H9 (cell line): Measurements from ENCODE around the gene KIRREL3. TPM values are rescaled to one million over a fixed set of nuclear protein-coding genes. Genes with fewer than 3 reads are reported as not detected.

Experiments used
- DNase-seq: peaks from one replicate; pipeline ENCODE4 v3.0.0-alpha.2; 2017
- H2AFZ ChIP-seq: one replicate; pipeline ENCODE4 v1.6.1; 2013; ENCODE audit warnings: mild to moderate bottlenecking, low read length, control low read depth, moderate library complexity
- H2AK5ac ChIP-seq: 2 replicates; pipeline ENCODE4 v1.6.1; 2013; ENCODE audit warnings: low read length, control low read depth, mixed read lengths; ENCODE audit not compliant: insufficient read length
- H2BK120ac ChIP-seq: one replicate; pipeline ENCODE4 v1.6.1; 2013; ENCODE audit warnings: low read depth, mild to moderate bottlenecking, low read length, control low read depth, inconsistent platforms; ENCODE audit not compliant: poor library complexity, severe bottlenecking
- H2BK12ac ChIP-seq: 2 replicates; pipeline ENCODE4 v1.6.1; 2013; ENCODE audit warnings: low read length, control low read depth, mixed read lengths, low read depth; ENCODE audit not compliant: insufficient read length
- H2BK15ac ChIP-seq: 2 replicates; pipeline ENCODE4 v1.6.1; 2013; ENCODE audit warnings: low read depth, low read length, control low read depth
- H2BK20ac ChIP-seq: one replicate; pipeline ENCODE4 v1.6.1; 2013; ENCODE audit warnings: low read depth, mild to moderate bottlenecking, low read length, control low read depth, inconsistent platforms; ENCODE audit not compliant: poor library complexity, severe bottlenecking
- H2BK5ac ChIP-seq: 2 replicates; pipeline ENCODE4 v1.6.1; 2013; ENCODE audit warnings: low read length, control low read depth, mixed read lengths; ENCODE audit not compliant: insufficient read length
- H3K14ac ChIP-seq: 2 replicates; pipeline ENCODE4 v1.6.1; 2013; ENCODE audit warnings: low read length, control low read depth; ENCODE audit not compliant: insufficient read depth
- H3K18ac ChIP-seq: 2 replicates; pipeline ENCODE4 v1.6.1; 2013; ENCODE audit warnings: low read depth, mild to moderate bottlenecking, mixed read lengths, low read length, control low read depth; ENCODE audit not compliant: insufficient read length
- H3K23ac ChIP-seq: 2 replicates; pipeline ENCODE4 v1.6.1; 2013; ENCODE audit warnings: low read length, control low read depth, mixed read lengths, low read depth; ENCODE audit not compliant: insufficient read length
- H3K23me2 ChIP-seq: 2 replicates; pipeline ENCODE4 v1.6.1; 2013; ENCODE audit warnings: low read depth, mild to moderate bottlenecking, mixed read lengths, low read length, control low read depth; ENCODE audit not compliant: insufficient read length, poor library complexity, severe bottlenecking
- H3K27ac ChIP-seq: 2 replicates; pipeline ENCODE4 v1.5.1; 2013; ENCODE audit warnings: low read length, control low read depth, mixed read lengths, low read depth; ENCODE audit not compliant: insufficient read length
- H3K27me3 ChIP-seq: 2 replicates; pipeline ENCODE4 v1.6.1; 2013; ENCODE audit warnings: low read length, control low read depth, inconsistent platforms; ENCODE audit not compliant: insufficient read depth
- H3K4ac ChIP-seq: 2 replicates; pipeline ENCODE4 v1.6.1; 2013; ENCODE audit warnings: low read depth, mild to moderate bottlenecking, control low read depth, inconsistent platforms, low read length, moderate library complexity
- H3K4me1 ChIP-seq: 2 replicates; pipeline ENCODE4 v1.6.1; 2013; ENCODE audit warnings: low read length, control low read depth, inconsistent platforms; ENCODE audit not compliant: insufficient read depth
- H3K4me2 ChIP-seq: 2 replicates; pipeline ENCODE4 v1.6.1; 2013; ENCODE audit warnings: low read length, control low read depth, mixed read lengths; ENCODE audit not compliant: insufficient read length, insufficient read depth
- H3K56ac ChIP-seq: 2 replicates; pipeline ENCODE4 v1.6.1; 2013; ENCODE audit warnings: low read depth, mild to moderate bottlenecking, mixed read lengths, low read length, control low read depth; ENCODE audit not compliant: insufficient read length
- H3K79me1 ChIP-seq: 2 replicates; pipeline ENCODE4 v1.6.1; 2013; ENCODE audit warnings: low read depth, mild to moderate bottlenecking, moderate library complexity, low read length, control low read depth, inconsistent platforms; ENCODE audit not compliant: insufficient read depth, poor library complexity, severe bottlenecking
- H3K79me2 ChIP-seq: 2 replicates; pipeline ENCODE4 v1.6.1; 2013; ENCODE audit warnings: low read length, control low read depth, inconsistent platforms; ENCODE audit not compliant: insufficient read depth
- H3K9ac ChIP-seq: 2 replicates; pipeline ENCODE4 v1.6.1; 2013; ENCODE audit warnings: low read length, control low read depth, mixed read lengths; ENCODE audit not compliant: insufficient read length; ENCODE audit errors: extremely low read depth
- H3K9me3 ChIP-seq: one replicate; pipeline ENCODE4 v1.6.1; 2013; ENCODE audit warnings: low read depth, low read length, inconsistent platforms; ENCODE audit not compliant: control insufficient read depth
- H3T11ph ChIP-seq: one replicate; pipeline ENCODE4 v1.6.1; 2013; ENCODE audit warnings: mild to moderate bottlenecking, low read length, control low read depth, inconsistent platforms
- H4K20me1 ChIP-seq: one replicate; pipeline ENCODE4 v1.6.1; 2013; ENCODE audit not compliant: control insufficient read depth, insufficient read length, insufficient read depth
- H4K5ac ChIP-seq: 2 replicates; pipeline ENCODE4 v1.6.1; 2013; ENCODE audit warnings: low read depth, mild to moderate bottlenecking, mixed read lengths, low read length, control low read depth; ENCODE audit not compliant: insufficient read length
- H4K8ac ChIP-seq: replicated peaks from 2 replicates; pipeline ENCODE4 v1.6.1; 2013; ENCODE audit warnings: low read length, control low read depth, mixed read lengths, low read depth; ENCODE audit not compliant: insufficient read length
- H4K91ac ChIP-seq: 2 replicates; pipeline ENCODE4 v1.6.1; 2013; ENCODE audit warnings: low read depth, mild to moderate bottlenecking, moderate library complexity, mixed read lengths, low read length, control low read depth; ENCODE audit not compliant: insufficient read length
- H3K27ac Mint-ChIP-seq, 3 experiments: 2 replicates in 2 of 3; 3 replicates in 1 of 3; pipeline ENCODE4 v1.8.0; 2020 to 2021; ENCODE audit warnings: mixed read lengths in 3 of 3, mild to moderate bottlenecking in 1 of 3, moderate library complexity in 1 of 3
- H3K27me3 Mint-ChIP-seq: 2 replicates; pipeline ENCODE4 v1.8.0; 2021; ENCODE audit warnings: low read depth, mild to moderate bottlenecking, moderate library complexity, mixed read lengths
- H3K36me3 Mint-ChIP-seq, 3 experiments: 2 replicates in 2 of 3; 3 replicates in 1 of 3; pipeline ENCODE4 v1.8.0; 2020 to 2021; ENCODE audit warnings: low read depth in 3 of 3, mixed read lengths in 3 of 3; ENCODE audit not compliant: insufficient read depth in 1 of 3
- H3K4me1 Mint-ChIP-seq, 2 experiments: 2 replicates each; pipeline ENCODE4 v1.8.0; 2020; ENCODE audit warnings: mixed read lengths in 2 of 2
- H3K4me3 Mint-ChIP-seq, 2 experiments: 2 replicates in 1 of 2; 3 replicates in 1 of 2; pipeline ENCODE4 v1.8.0; 2020 to 2021; ENCODE audit warnings: mild to moderate bottlenecking in 2 of 2, mixed read lengths in 2 of 2, moderate library complexity in 1 of 2
- H3K9me3 Mint-ChIP-seq, 2 experiments: 2 replicates in 1 of 2; 3 replicates in 1 of 2; pipeline ENCODE4 v1.8.0; 2020; ENCODE audit warnings: mild to moderate bottlenecking in 2 of 2, mixed read lengths in 2 of 2, moderate library complexity in 1 of 2
- CTCF ChIP-seq: fragments of 200-600 bp; sonication (generic); conservative IDR thresholded peaks from 3 replicates; pipeline ENCODE4 v1.8.0; 2021; ENCODE audit warnings: antibody characterized with exemption, mild to moderate bottlenecking
- WGBS: extraction: QIAGEN DNeasy Blood & Tissue Kit; methylation state at CpG from one replicate; pipeline ENCODE4 v1.1.7; 2013; ENCODE audit warnings: missing lambda C conversion rate, low lambda C conversion rate, mixed read lengths; ENCODE audit not compliant: insufficient read length; ENCODE audit errors: extremely low coverage; 5-methylcytosine and 5-hydroxymethylcytosine counted together
- total RNA-seq: library from RNA; stranded (reverse); gene quantifications from 2 replicates; pipeline ENCODE4 v1.2.1, GENCODE V29; 2021

Gene KIRREL3
- total RNA-seq, 1 experiment from 2014 or later: 0.17 TPM

GRCh38 chr11:127035824-127036223 is 35.3 kb upstream of the KIRREL3 start:
- Histone ChIP-seq H3K4me2 (no peak overlapping the region), H4K20me1 (no peaks in the 10 kb centered on the region), H2AK5ac (no peak overlapping the region), H2BK20ac (no peak overlapping the region), H3K9me3 (no peaks in the 10 kb centered on the region), H3T11ph (no peak overlapping the region), H3K9ac (no peak overlapping the region), H3K79me1 (no peaks in the 10 kb centered on the region), H2BK12ac (no peak overlapping the region), H3K79me2 (no peaks in the 10 kb centered on the region), H2BK5ac (no peak overlapping the region), H3K18ac (no peak overlapping the region), H4K8ac (no peak overlapping the region), H2BK15ac (no peak overlapping the region), H3K4me1 (no peaks in the 10 kb centered on the region), H4K5ac (no peak overlapping the region), H3K27ac (no peak overlapping the region), H4K91ac (no peak overlapping the region), H3K23me2 (no peaks in the 10 kb centered on the region), H3K27me3 (no peaks in the 10 kb centered on the region), H3K23ac (no peak overlapping the region), H3K4ac (no peak overlapping the region), H3K14ac (no peak overlapping the region), H2BK120ac (no peak overlapping the region), H2AFZ (no peak overlapping the region), H3K56ac (no peak overlapping the region)
- no peak for TF ChIP-seq CTCF
- DNase-seq: no peak
- H3K9me3 Mint-ChIP-seq: no peaks in the 10 kb centered on the region
- H3K4me1 Mint-ChIP-seq: peaks cover 17 to 26% of the 10 kb centered on the region in 2 experiments
- WGBS: no CpG with 5 or more reads among the region's 3 CpGs
- no peaks in the 10 kb centered on the region for H3K27me3 Mint-ChIP-seq
- no peaks in the 10 kb centered on the region for H3K36me3 Mint-ChIP-seq
- no peak overlapping the region for H3K27ac Mint-ChIP-seq
- H3K4me3 Mint-ChIP-seq: no peak overlapping the region
